GM23248 (cell line): ENCODE results near the gene ZMIZ1.

Experiments used
- EZH2 ChIP-seq: fragments of 200-600 bp; sonication (generic); IDR thresholded peaks from 2 replicates; pipeline ENCODE4 v1.6.1; 2018; ENCODE audit warnings: antibody characterized with exemption, mild to moderate bottlenecking; ENCODE audit not compliant: insufficient read depth, poor library complexity, severe bottlenecking
- EZH2phosphoT487 ChIP-seq: fragments of 200-600 bp; sonication (generic); IDR thresholded peaks from 2 replicates; pipeline ENCODE4 v1.6.1; 2018; ENCODE audit warnings: antibody characterized with exemption, moderate library complexity, mild to moderate bottlenecking, low read depth; ENCODE audit not compliant: insufficient read depth

GRCh38 chr10:79126351-79127080 is 57.8 kb downstream of the ZMIZ1 start:
- no peak for TF ChIP-seq EZH2
- no peak for TF ChIP-seq EZH2phosphoT487
